Measurements from ENCODE around the gene TXNRD1.

The TXNRD1 gene

DNA sequence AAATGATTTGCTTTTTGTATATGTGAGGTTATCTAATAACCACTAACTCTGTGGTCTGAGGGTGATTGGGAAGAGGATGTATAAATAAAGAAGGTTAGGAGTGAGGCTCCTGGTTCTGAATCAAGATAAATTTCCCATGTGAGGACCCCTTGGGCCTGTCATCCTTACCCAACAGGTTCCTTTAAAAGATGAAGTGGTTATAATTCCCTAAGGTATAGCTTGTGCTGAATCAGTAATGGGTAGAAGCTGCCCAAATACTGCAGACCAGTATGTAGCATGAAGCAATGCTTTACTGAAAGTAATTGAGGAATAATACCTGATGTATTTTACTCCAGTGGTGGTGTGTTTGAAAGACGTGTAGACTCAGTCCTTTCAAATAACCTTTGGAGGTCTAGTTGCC lies 96.6 kb downstream of the TXNRD1 start:
- no peak overlapping the region for H3K4me3 ChIP-seq (ENCODE audit: low read length)
- H3K36me3 ChIP-seq (ENCODE audit: control insufficient read depth, low read depth, low read length) = peaks cover 58% of the 10 kb centered on the region
- no peak overlapping the region for H3K27ac ChIP-seq (ENCODE audit: low read length)
- H3K9ac ChIP-seq (ENCODE audit: low read length) = no peak overlapping the region
- no peaks in the 10 kb centered on the region for H3K27me3 ChIP-seq (ENCODE audit: control insufficient read depth, insufficient read depth, low read length)
- H3K4me1 ChIP-seq (ENCODE audit: control insufficient read depth, low read depth, low read length) = no peaks in the 10 kb centered on the region
- no peaks in the 10 kb centered on the region for H3K9me3 ChIP-seq (ENCODE audit: control insufficient read depth, low read depth, low read length)

DNA sequence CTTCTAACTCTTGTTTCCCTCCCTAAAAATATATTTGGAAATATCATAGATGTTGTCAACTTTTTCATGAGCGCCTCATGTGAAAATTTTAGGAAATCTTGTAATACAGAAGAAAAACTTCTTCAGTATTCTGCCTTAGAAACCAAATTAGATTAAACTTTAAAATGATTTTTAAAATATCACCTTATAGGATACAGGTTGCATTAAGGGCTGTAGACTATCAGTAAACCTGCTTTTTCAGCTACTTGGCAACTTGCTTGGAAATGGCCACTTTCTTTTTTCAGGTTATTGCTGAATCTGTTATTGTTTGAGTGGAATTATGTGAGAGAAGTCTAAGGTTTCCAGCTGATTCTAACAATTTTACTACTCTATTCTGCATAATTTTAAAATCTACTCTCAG lies 97.1 kb downstream of the TXNRD1 start:
- Histone ChIP-seq H3K4me3 (ENCODE audit: low read length) (no peak overlapping the region), H3K36me3 (ENCODE audit: control insufficient read depth, low read depth, low read length) (peaks cover 62% of the 10 kb centered on the region), H3K27ac (ENCODE audit: low read length) (no peak overlapping the region)

DNA sequence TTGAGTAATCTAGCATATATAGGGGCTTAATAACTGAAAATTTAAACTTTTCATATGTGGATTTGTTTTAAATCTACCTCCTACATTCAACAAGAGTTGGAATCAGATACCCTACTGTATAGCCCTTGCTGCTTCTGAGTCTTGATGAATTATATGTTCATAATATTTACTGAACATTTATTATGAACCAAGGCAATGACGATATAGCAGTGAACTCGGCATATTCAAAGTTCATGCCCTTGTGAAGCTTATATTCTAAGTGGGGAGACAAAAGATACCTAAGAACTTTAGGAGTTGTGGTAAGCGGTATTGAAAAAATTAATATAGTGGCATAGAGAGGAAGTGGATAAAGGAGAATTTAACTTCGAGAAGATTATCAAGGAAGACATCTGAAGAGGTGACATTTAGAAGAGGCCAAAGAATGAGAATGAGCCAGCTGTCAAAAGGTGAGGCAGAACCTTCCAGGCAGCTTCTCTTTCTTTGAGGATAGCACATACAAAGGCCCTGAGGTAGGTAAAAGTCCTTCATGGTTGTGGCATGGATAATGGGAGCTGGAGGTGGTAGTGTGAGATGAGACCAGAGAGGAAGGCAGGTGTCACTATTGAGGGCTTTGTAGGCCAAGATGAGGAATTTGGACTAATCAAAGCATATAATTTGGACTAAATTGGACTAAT lies 98.1 kb downstream of the TXNRD1 start:
- no peak overlapping the region for H3K4me3 ChIP-seq (ENCODE audit: low read length)
- H3K27me3 ChIP-seq (ENCODE audit: control insufficient read depth, insufficient read depth, low read length) = no peaks in the 10 kb centered on the region
- H3K9me3 ChIP-seq (ENCODE audit: control insufficient read depth, low read depth, low read length) = no peaks in the 10 kb centered on the region
- peaks cover 72% of the 10 kb centered on the region for H3K36me3 ChIP-seq (ENCODE audit: control insufficient read depth, low read depth, low read length)
- H3K4me1 ChIP-seq (ENCODE audit: control insufficient read depth, low read depth, low read length) = no peaks in the 10 kb centered on the region
- H3K27ac ChIP-seq (ENCODE audit: low read length) = no peak overlapping the region
- H3K9ac ChIP-seq (ENCODE audit: low read length) = no peak overlapping the region

More for the DNA sequence above, 97.1 kb downstream of the TXNRD1 start:
- H3K9ac ChIP-seq (ENCODE audit: low read length) = no peak overlapping the region
- H3K27me3 ChIP-seq (ENCODE audit: control insufficient read depth, insufficient read depth, low read length) = no peaks in the 10 kb centered on the region
- no peaks in the 10 kb centered on the region for H3K9me3 ChIP-seq (ENCODE audit: control insufficient read depth, low read depth, low read length)
- H3K4me1 ChIP-seq (ENCODE audit: control insufficient read depth, low read depth, low read length) = no peaks in the 10 kb centered on the region

DNA sequence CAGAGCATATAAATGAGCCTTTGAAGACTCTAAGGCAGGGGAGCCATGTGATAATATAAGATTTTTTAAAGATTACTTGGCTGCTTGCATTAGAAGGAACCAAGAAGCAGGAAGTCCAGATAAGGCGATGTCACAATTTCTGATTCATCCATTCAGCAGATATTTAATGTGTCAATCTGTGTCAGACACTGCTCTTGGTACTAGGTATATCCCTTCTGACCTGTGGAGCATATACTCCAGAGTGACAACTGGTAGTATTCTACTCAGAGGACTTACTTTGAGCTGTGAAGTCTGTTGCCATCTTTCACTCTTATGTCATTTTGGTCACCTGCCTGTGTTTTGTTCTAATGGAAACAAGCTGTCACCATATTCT lies 98.6 kb downstream of the TXNRD1 start:
- Histone ChIP-seq H3K9me3 (ENCODE audit: control insufficient read depth, low read depth, low read length) (no peaks in the 10 kb centered on the region), H3K9ac (ENCODE audit: low read length) (no peak overlapping the region), H3K36me3 (ENCODE audit: control insufficient read depth, low read depth, low read length) (peaks cover 77% of the 10 kb centered on the region), H3K4me3 (ENCODE audit: low read length) (no peak overlapping the region), H3K27me3 (ENCODE audit: control insufficient read depth, insufficient read depth, low read length) (no peaks in the 10 kb centered on the region), H3K27ac (ENCODE audit: low read length) (no peak overlapping the region), H3K4me1 (ENCODE audit: control insufficient read depth, low read depth, low read length) (no peaks in the 10 kb centered on the region)

DNA sequence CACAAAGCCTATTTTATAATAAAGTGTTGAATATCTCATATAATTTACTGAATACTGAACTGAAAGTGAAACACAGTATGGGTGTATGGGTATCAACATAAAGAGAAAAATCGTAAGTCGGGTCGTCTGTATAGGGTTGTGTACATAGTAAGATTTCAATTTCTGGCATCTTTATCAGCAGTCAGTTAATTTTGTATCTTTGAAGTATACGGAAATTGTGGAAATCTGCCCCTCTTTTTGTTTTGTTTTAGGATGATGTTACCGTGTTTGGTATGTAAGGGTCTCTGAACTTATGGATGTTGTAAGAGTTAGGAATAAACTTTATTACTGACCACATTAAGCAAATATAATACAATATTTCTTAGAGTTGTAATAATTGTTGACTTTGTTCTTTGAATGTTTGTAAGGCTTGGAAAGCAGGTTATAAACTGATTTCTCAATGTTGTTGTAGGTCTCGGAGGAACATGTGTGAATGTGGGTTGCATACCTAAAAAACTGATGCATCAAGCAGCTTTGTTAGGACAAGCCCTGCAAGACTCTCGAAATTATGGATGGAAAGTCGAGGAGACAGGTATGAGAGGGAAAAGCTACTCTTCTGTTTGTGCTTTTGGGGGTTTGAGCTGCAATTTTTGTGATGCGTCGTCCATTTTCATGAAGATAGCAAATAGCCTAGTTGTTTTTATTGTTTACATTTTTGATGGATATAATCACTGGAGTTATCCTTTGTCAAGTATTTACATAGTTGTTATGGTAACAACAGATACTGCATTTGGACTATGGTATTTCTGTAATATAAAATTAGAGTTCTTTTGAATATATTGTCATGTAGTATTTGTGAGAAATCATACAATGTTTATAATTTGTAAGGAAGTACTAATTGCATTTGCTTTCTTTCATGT lies 100.0 kb downstream of the TXNRD1 start:
- peaks cover 90% of the 10 kb centered on the region for H3K36me3 ChIP-seq (ENCODE audit: control insufficient read depth, low read depth, low read length)
- no peaks in the 10 kb centered on the region for H3K27me3 ChIP-seq (ENCODE audit: control insufficient read depth, insufficient read depth, low read length)
- H3K27ac ChIP-seq (ENCODE audit: low read length) = no peak overlapping the region
- H3K4me1 ChIP-seq (ENCODE audit: control insufficient read depth, low read depth, low read length) = no peaks in the 10 kb centered on the region
- H3K9ac ChIP-seq (ENCODE audit: low read length) = no peak overlapping the region
- H3K4me3 ChIP-seq (ENCODE audit: low read length) = no peak overlapping the region
- H3K9me3 ChIP-seq (ENCODE audit: control insufficient read depth, low read depth, low read length) = no peaks in the 10 kb centered on the region

DNA sequence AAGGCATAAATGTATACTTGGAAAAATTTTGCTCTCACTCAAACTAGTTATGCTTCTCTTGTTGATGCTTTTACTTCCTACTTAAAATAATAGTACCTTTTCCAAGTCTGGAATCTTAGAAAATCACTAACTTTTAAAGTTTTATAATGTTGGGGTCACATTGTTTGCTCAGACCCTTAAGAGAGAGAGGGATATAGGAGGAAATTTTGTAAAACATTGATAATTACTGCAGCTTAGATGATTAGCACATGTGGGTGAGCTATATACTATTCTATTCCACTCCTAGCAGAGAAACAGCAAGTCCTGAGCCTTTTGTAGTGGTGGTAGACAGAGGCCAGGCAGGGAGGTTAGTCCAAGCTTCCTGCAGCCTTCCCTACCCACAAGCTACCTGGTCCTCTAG lies 101.4 kb downstream of the TXNRD1 start:
- no peaks in the 10 kb centered on the region for H3K27me3 ChIP-seq (ENCODE audit: control insufficient read depth, insufficient read depth, low read length)
- peaks cover 92% of the 10 kb centered on the region for H3K36me3 ChIP-seq (ENCODE audit: control insufficient read depth, low read depth, low read length)
- H3K9ac ChIP-seq (ENCODE audit: low read length) = no peak overlapping the region
- no peaks in the 10 kb centered on the region for H3K9me3 ChIP-seq (ENCODE audit: control insufficient read depth, low read depth, low read length)
- no peak overlapping the region for H3K27ac ChIP-seq (ENCODE audit: low read length)
- no peaks in the 10 kb centered on the region for H3K4me1 ChIP-seq (ENCODE audit: control insufficient read depth, low read depth, low read length)
- no peak overlapping the region for H3K4me3 ChIP-seq (ENCODE audit: low read length)

DNA sequence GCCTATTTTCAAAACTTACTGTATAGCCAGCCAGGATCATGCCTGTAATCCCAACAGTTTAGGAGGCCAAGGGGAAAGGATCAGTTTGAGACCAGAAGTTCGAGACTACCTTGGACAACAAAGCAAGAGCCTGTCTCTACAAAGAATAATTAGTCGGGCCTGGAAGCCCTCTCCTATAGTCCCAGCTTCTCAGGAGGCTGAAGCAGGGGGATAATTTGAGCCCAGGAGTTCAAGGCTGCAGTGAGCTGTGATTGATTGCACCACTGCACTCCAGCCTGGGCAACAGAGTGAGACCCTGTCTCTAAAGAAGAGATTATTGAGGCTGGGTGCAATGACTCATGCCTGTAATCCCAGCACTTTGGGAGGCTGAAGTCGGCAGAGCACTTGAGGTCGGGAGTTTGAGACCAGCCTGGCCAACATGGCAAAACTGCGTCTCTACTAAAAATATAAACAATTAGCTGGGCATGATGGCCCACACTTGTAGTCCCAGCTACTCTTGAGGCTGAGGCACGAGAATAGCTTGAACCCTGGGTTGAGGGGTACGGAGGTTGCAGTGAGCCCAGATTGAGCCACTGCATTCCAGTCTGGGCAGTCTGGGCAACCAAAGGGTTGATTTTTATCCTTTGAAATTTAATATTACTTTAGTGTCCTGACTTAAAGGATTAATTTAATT lies 102.1 kb downstream of the TXNRD1 start:
- Histone ChIP-seq H3K36me3 (ENCODE audit: control insufficient read depth, low read depth, low read length) (peaks cover 92% of the 10 kb centered on the region), H3K4me1 (ENCODE audit: control insufficient read depth, low read depth, low read length) (no peaks in the 10 kb centered on the region), H3K4me3 (ENCODE audit: low read length) (no peak overlapping the region), H3K27me3 (ENCODE audit: control insufficient read depth, insufficient read depth, low read length) (no peaks in the 10 kb centered on the region), H3K9me3 (ENCODE audit: control insufficient read depth, low read depth, low read length) (no peaks in the 10 kb centered on the region), H3K27ac (ENCODE audit: low read length) (no peak overlapping the region), H3K9ac (ENCODE audit: low read length) (no peak overlapping the region)

DNA sequence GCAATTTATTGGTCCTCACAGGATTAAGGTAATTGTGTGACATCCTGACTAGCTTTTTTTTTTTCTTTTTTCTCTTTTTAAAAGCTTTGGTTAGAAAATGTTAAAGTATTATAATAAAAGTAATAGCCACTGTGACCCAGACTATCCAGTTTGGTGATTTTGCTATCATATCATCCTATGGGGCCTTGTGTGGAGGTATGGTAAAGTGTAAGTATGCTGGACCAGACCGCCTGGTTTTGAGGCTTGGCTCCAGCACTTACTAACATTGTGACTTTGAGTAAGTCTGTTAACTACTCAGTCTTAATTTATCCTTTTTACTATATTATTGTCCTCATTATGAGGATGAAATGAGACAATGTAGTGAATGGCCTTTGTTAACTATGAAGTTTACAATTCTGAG lies 103.4 kb downstream of the TXNRD1 start:
- H3K27me3 ChIP-seq (ENCODE audit: control insufficient read depth, insufficient read depth, low read length) = no peaks in the 10 kb centered on the region
- no peaks in the 10 kb centered on the region for H3K9me3 ChIP-seq (ENCODE audit: control insufficient read depth, low read depth, low read length)
- no peak overlapping the region for H3K27ac ChIP-seq (ENCODE audit: low read length)
- no peak overlapping the region for H3K9ac ChIP-seq (ENCODE audit: low read length)
- no peak overlapping the region for H3K4me3 ChIP-seq (ENCODE audit: low read length)
- H3K4me1 ChIP-seq (ENCODE audit: control insufficient read depth, low read depth, low read length) = no peaks in the 10 kb centered on the region
- H3K36me3 ChIP-seq (ENCODE audit: control insufficient read depth, low read depth, low read length) = peaks cover 78% of the 10 kb centered on the region

DNA sequence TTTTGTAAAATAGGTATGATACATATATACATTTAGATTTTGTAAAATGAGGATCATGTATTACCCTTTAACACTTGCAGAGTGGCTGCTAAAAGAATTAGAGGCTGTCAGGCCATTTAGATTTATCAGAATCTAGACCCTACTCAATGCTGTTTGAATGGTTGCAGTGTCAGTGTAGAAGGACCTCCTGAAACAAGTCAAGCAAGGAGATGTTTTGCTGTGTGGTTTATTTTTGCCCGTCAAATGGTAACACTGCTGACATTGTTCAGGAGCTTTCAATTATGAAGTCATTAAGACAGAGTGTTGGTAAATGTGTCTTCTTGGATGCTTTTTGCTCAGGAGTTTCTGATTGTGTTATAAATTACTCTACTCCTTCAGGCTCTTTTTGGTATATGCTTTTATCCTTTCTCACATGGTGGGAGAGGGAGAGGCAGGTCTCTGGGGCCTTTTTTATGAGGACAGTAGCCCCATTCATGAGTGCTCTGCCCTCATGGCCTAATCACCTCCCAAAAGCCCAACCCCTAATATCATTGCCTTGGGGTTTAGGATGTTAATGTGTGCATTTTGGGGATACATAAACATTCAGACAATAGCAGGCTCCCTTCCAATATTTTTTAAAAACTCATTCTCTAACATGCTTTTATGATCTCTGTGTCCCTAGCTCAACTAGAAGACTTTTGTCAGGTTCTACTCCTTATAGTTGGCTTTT lies 104.5 kb downstream of the TXNRD1 start:
- Histone ChIP-seq H3K9ac (ENCODE audit: low read length) (no peak overlapping the region), H3K27ac (ENCODE audit: low read length) (no peak overlapping the region), H3K36me3 (ENCODE audit: control insufficient read depth, low read depth, low read length) (peaks cover 76% of the 10 kb centered on the region), H3K4me3 (ENCODE audit: low read length) (no peak overlapping the region), H3K4me1 (ENCODE audit: control insufficient read depth, low read depth, low read length) (no peaks in the 10 kb centered on the region), H3K9me3 (ENCODE audit: control insufficient read depth, low read depth, low read length) (no peaks in the 10 kb centered on the region), H3K27me3 (ENCODE audit: control insufficient read depth, insufficient read depth, low read length) (no peaks in the 10 kb centered on the region)

DNA sequence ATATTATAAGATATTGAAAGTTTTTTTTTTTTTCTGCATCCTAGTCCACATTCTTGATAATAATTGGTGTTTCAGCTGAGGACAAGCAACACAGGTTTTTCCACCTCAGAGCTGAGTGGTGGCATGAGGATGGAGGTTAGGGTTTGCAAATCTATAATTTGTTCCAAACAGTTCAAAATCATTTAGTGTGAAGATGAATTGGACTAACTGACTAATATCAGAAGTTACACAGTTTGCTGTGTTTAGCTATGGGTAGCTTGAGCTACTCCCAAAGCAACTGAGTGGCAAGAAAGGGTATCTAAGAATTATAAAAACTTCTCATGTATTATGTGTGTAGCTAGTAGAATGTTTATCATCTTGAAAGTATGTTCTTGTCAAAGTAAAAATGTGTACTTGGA lies 105.0 kb downstream of the TXNRD1 start:
- Histone ChIP-seq H3K9me3 (ENCODE audit: control insufficient read depth, low read depth, low read length) (no peaks in the 10 kb centered on the region), H3K4me3 (ENCODE audit: low read length) (no peak overlapping the region), H3K4me1 (ENCODE audit: control insufficient read depth, low read depth, low read length) (no peaks in the 10 kb centered on the region), H3K9ac (ENCODE audit: low read length) (no peak overlapping the region), H3K27me3 (ENCODE audit: control insufficient read depth, insufficient read depth, low read length) (no peaks in the 10 kb centered on the region), H3K27ac (ENCODE audit: low read length) (no peak overlapping the region), H3K36me3 (ENCODE audit: control insufficient read depth, low read depth, low read length) (peaks cover 76% of the 10 kb centered on the region)

DNA sequence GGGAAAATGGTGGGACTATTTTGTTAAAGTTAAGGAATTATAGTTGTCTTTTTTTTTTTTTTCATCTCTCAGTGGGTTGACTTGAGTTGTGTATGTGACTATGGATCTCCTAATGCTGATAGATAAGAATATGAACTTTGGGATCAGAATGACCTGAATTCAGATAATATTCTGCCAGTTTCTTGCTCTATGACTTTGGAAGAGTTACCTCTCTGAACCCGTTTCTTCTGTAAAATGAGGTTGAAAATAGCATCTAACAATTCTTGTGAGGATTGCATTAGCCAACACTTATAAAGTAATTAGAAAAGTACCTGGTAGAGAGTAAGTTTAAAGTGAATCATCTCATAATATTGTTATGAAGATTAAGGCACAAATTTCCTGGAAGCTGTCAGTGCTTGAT lies 106.4 kb downstream of the TXNRD1 start:
- H3K36me3 ChIP-seq (ENCODE audit: control insufficient read depth, low read depth, low read length) = peaks cover 80% of the 10 kb centered on the region
- H3K9me3 ChIP-seq (ENCODE audit: control insufficient read depth, low read depth, low read length) = no peaks in the 10 kb centered on the region
- H3K4me1 ChIP-seq (ENCODE audit: control insufficient read depth, low read depth, low read length) = no peaks in the 10 kb centered on the region
- no peaks in the 10 kb centered on the region for H3K27me3 ChIP-seq (ENCODE audit: control insufficient read depth, insufficient read depth, low read length)
- H3K4me3 ChIP-seq (ENCODE audit: low read length) = no peak overlapping the region
- no peak overlapping the region for H3K27ac ChIP-seq (ENCODE audit: low read length)
- no peak overlapping the region for H3K9ac ChIP-seq (ENCODE audit: low read length)

Measured in iPS-18a (cell line).